Choroid plexus epithelial cell (primary cell): Measurements from ENCODE around the gene NGRN.

ENCODE experiments used
- DNase-seq: peaks from one replicate; pipeline ENCODE4 v3.0.0-alpha.2; 2010; ENCODE audit warnings: low read depth
- H3K4me3 ChIP-seq: 2 replicates; pipeline ENCODE4 v1.5.1; 2011; ENCODE audit warnings: low read depth, mild to moderate bottlenecking, control low read depth, low read length, moderate library complexity
- CTCF ChIP-seq: conservative IDR thresholded peaks from 2 replicates; pipeline ENCODE4 v1.5.1; 2011; ENCODE audit warnings: low read depth, mild to moderate bottlenecking, control low read depth, inconsistent platforms, low read length, moderate library complexity

Gene NGRN

GRCh38 chr15:90225047-90225446 lies 40.4 kb upstream of the NGRN start:
- no peak overlapping the region for H3K4me3 ChIP-seq
- no peak for TF ChIP-seq CTCF
- no peak for DNase-seq

- no peak for TF ChIP-seq CTCF
- no peak overlapping the region for H3K4me3 ChIP-seq
- no peak for DNase-seq
These were observed 39.8 kb upstream of the NGRN start for GRCh38 chr15:90225504-90226234.

GRCh38 chr15:90227336-90227735 lies 38.1 kb upstream of the NGRN start:
- TF ChIP-seq CTCF, result no peak
- no peak for DNase-seq
- H3K4me3 ChIP-seq, result no peak overlapping the region

GRCh38 chr15:90227816-90228772 lies 37.4 kb upstream of the NGRN start:
- no peak overlapping the region for H3K4me3 ChIP-seq
- no peak for DNase-seq
- no peak for TF ChIP-seq CTCF

- DNase-seq, result no peak
- TF ChIP-seq CTCF, result no peak
- H3K4me3 ChIP-seq, result no peak overlapping the region
These were observed 36.5 kb upstream of the NGRN start for GRCh38 chr15:90228960-90229359.

- DNase-seq, result no peak
- no peak overlapping the region for H3K4me3 ChIP-seq
- TF ChIP-seq CTCF, result no peak
These were observed 35.4 kb upstream of the NGRN start for GRCh38 chr15:90230071-90230494.
